Measurements from ENCODE around the gene GATAD2B. TPM values are rescaled to one million over a fixed set of nuclear protein-coding genes. Genes with fewer than 3 reads are reported as not detected.
"Not testable (repeated sequence)": the region's sequence is repeated elsewhere in the genome, so short reads cannot be mapped to it uniquely, and the experiment has no call there.

GATAD2B gene
- total RNA-seq, 1 donor from 2014 or later, result 4.0 TPM

- peak; percentile 56 to 77 for DNase-seq (ENCODE audit: low read depth in 2 of 2)
Measured at GRCh38 chr1:153796786-153797659, 125.7 kb downstream of the GATAD2B start.

GRCh38 chr1:153795934-153796785 is 126.6 kb downstream of the GATAD2B start:
- no peak for DNase-seq (ENCODE audit: low read depth in 2 of 2)

- no peak for DNase-seq (ENCODE audit: low read depth in 2 of 2)
Measured at GRCh38 chr1:153795330-153795837, 127.4 kb downstream of the GATAD2B start.

GRCh38 chr1:153794624-153795329 is 128.0 kb downstream of the GATAD2B start:
- DNase-seq (ENCODE audit: low read depth in 2 of 2), result no peak

GRCh38 chr1:153793973-153794615 is 128.7 kb downstream of the GATAD2B start:
- no peak for DNase-seq (ENCODE audit: low read depth in 2 of 2)

- no peak for DNase-seq (ENCODE audit: low read depth in 2 of 2)
Measured at GRCh38 chr1:153793261-153793972, 129.4 kb downstream of the GATAD2B start.

- DNase-seq (ENCODE audit: low read depth in 2 of 2), result no peak
Measured at GRCh38 chr1:153792631-153793041, 130.1 kb downstream of the GATAD2B start.

- no peak for DNase-seq (ENCODE audit: low read depth in 2 of 2)
Measured at GRCh38 chr1:153791648-153792253, 131.0 kb downstream of the GATAD2B start.

- no peak for DNase-seq (ENCODE audit: low read depth in 2 of 2)
Measured at GRCh38 chr1:153790966-153791647, 131.7 kb downstream of the GATAD2B start.

- peak; percentile 67 to 86 for DNase-seq (ENCODE audit: low read depth in 2 of 2)
Measured at GRCh38 chr1:153790313-153790965, 132.3 kb downstream of the GATAD2B start.

GRCh38 chr1:153789478-153790034 is 133.2 kb downstream of the GATAD2B start:
- peak in 1 of 2 donors; percentile 24 for DNase-seq (ENCODE audit: low read depth in 2 of 2)

GRCh38 chr1:153786038-153786790 is 136.6 kb downstream of the GATAD2B start:
- no peak for DNase-seq (ENCODE audit: low read depth in 2 of 2)

GRCh38 chr1:153783233-153784190 is 139.3 kb downstream of the GATAD2B start:
- DNase-seq (ENCODE audit: low read depth in 2 of 2), result peak; percentile 78 to 88

GRCh38 chr1:153782648-153783047 is 140.1 kb downstream of the GATAD2B start:
- DNase-seq (ENCODE audit: low read depth in 2 of 2), result not testable (repeated sequence)

GRCh38 chr1:153780551-153780950 is 142.2 kb downstream of the GATAD2B start:
- DNase-seq (ENCODE audit: low read depth in 2 of 2), result no peak

- DNase-seq (ENCODE audit: low read depth in 2 of 2), result peak in 1 of 2 donors; percentile 29
Measured at GRCh38 chr1:153779781-153780541, 142.8 kb downstream of the GATAD2B start.

All from dermis microvascular lymphatic vessel endothelial cell (primary cell).